GM12874 (cell line): ENCODE measurements around the gene KCNK4.
A peak's percentile ranks its signal among the peaks of the same experiment; 100 is the strongest.

Experiments
- CTCF ChIP-seq: IDR thresholded peaks from 2 replicates; pipeline ENCODE4 v1.5.1; 2011; ENCODE audit warnings: low read depth, mild to moderate bottlenecking, control low read depth, low read length, moderate library complexity; ENCODE audit not compliant: insufficient read depth

Gene KCNK4

GRCh38 chr11:64298966-64299846 is 8.1 kb downstream of the KCNK4 start:
- no peak for TF ChIP-seq CTCF

- no peak for TF ChIP-seq CTCF
Observed at GRCh38 chr11:64299847-64300648, 8.9 kb downstream of the KCNK4 start, which contains the start of gene CATSPERZ. Gene CATSPERZ, plus strand, starts transcription at chr11:64300358. Its CDS starts 53 bp downstream, at chr11:64300411.

GRCh38 chr11:64303109-64304031 is 12.3 kb downstream of the KCNK4 start:
- no peak for TF ChIP-seq CTCF

GRCh38 chr11:64304032-64304315 is 12.9 kb downstream of the KCNK4 start:
- no peak for TF ChIP-seq CTCF

- TF ChIP-seq CTCF, result peak; percentile 90
Observed at GRCh38 chr11:64304316-64305072, 13.4 kb downstream of the KCNK4 start.

GRCh38 chr11:64305075-64305690 is 14.1 kb downstream of the KCNK4 start, which contains the start of gene ESRRA:
Gene ESRRA, plus strand, starts transcription at chr11:64305524. Its CDS starts 1,656 bp downstream, at chr11:64307180.
- no peak for TF ChIP-seq CTCF
